ENCODE data around the gene ANKRD10.
A peak's percentile ranks its signal among the peaks of the same experiment; 100 is the strongest.

ANKRD10 gene

GRCh38 chr13:110944968-110945927 is 30.4 kb upstream of the ANKRD10 start:
- no peak for DNase-seq

- no peak for DNase-seq
Measured at GRCh38 chr13:110944121-110944967, 29.5 kb upstream of the ANKRD10 start.

GRCh38 chr13:110942248-110942981 is 27.5 kb upstream of the ANKRD10 start:
- DNase-seq, result no peak

GRCh38 chr13:110938662-110939421 is 24.0 kb upstream of the ANKRD10 start:
- no peak for DNase-seq

GRCh38 chr13:110937511-110938285 is 22.8 kb upstream of the ANKRD10 start:
- DNase-seq, result peak in 1 of 58 donors; percentile 12

GRCh38 chr13:110936519-110936918 is 21.6 kb upstream of the ANKRD10 start:
- DNase-seq, result no peak

GRCh38 chr13:110932588-110932987 is 17.7 kb upstream of the ANKRD10 start:
- DNase-seq, result no peak

- DNase-seq, result no peak
Measured at GRCh38 chr13:110929104-110929777, 14.4 kb upstream of the ANKRD10 start.

- no peak for DNase-seq
Measured at GRCh38 chr13:110925023-110925612, 10.2 kb upstream of the ANKRD10 start.

- DNase-seq, result no peak
Measured at GRCh38 chr13:110924639-110924934, 9.7 kb upstream of the ANKRD10 start.

GRCh38 chr13:110923777-110924638 is 9.1 kb upstream of the ANKRD10 start:
- no peak for DNase-seq

GRCh38 chr13:110923086-110923485 is 8.2 kb upstream of the ANKRD10 start:
- DNase-seq, result no peak

GRCh38 chr13:110922506-110922905 is 7.6 kb upstream of the ANKRD10 start:
- no peak for DNase-seq

- no peak for DNase-seq
Measured at GRCh38 chr13:110921695-110922094, 6.8 kb upstream of the ANKRD10 start.

GRCh38 chr13:110921209-110921608 is 6.3 kb upstream of the ANKRD10 start:
- no peak for DNase-seq

GRCh38 chr13:110920038-110920437 is 5.2 kb upstream of the ANKRD10 start:
- DNase-seq, result peak in 1 of 58 donors; percentile 44

- no peak for DNase-seq
Measured at GRCh38 chr13:110916301-110917142, 1.7 kb upstream of the ANKRD10 start.

Measured in anterior cingulate cortex (tissue), 58 donors.